NCI-H2029 treated with DMSO at 0.1 percent for 48 hours (cell line): ENCODE data around the gene COL13A1.

Experiments used
- DNase-seq: peaks from one replicate; lab custom pipeline; 2025; lab: John Stamatoyannopoulos, UW

The COL13A1 gene

DNA sequence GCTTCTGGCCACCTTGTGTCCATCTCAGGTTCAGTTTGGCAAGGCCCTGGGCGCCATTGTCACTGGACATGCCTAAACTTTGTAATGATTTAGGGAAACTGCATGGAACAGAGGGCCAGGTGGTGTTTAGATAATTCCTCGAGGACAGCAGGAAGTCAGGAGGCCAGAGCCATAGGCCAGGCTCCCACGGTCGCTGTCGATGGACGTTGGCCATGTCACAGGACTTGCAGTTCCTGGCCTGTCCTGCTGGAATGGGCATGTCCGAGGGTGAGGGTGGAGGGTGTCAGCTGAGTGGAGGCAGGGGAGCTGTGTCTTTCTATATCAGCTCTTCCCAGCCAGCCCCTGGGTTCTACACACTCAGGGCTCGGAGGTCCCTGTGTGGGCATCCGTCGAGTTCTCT lies 143.1 kb downstream of the COL13A1 start:
- DNase-seq, result no peak

DNA sequence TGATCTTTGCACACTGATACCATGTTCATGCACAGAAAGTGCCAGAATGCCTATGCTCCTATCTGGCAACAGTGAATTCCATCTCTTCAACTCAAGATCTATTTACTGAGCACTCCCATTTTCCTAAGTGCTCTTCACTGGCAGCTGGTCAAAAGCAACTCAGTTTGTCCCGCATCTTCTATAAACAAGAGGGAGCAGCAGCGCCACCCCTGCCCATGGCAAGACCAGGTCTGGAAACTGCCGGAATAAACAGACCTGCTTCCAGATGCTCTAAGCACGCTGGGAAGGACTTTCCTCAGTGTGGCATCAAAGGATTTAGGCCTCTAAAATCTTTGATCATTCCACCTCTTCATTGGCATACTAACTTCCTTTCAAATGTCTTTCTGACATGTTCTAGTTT lies 146.6 kb downstream of the COL13A1 start:
- peak; percentile 47 for DNase-seq

DNA sequence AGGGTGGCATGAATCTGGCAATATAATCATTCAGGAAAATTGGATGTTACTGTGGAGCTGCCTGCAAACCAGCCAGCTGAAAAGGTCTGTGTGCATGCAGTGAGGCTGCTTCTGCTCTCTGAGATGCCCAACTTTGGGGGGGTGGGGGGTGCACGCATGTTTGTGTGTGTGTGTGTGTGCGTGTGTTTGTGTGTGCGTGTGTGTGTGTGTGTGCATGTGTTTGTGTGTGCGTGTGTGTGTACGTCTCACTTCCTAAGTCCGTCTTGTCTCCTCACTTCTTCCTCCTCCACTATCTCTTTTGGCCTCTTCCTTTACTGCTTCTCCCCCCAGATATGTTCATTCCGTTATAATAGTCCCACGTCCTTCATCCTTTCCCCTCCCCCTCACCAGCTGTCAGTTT lies 148.1 kb downstream of the COL13A1 start:
- no peak for DNase-seq

DNA sequence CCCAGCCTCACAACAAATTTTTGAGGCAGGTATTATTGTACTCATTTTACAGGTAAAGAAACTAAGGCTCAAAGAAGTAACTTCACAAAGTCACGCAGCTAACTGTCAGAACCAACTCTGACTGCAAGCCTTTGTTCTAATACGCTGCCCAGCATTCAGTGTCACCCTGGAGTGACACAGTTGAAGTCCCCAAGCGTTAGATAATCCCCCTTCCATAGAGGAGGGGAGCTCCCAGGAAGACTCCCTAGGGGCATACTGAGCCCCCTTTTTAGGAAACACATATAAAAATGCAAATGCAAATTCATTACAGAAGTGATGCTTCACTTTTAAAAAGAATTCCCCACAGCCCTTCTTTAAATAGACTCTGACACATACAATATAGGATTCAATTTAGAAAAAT lies 150.0 kb downstream of the COL13A1 start:
- no peak for DNase-seq

DNA sequence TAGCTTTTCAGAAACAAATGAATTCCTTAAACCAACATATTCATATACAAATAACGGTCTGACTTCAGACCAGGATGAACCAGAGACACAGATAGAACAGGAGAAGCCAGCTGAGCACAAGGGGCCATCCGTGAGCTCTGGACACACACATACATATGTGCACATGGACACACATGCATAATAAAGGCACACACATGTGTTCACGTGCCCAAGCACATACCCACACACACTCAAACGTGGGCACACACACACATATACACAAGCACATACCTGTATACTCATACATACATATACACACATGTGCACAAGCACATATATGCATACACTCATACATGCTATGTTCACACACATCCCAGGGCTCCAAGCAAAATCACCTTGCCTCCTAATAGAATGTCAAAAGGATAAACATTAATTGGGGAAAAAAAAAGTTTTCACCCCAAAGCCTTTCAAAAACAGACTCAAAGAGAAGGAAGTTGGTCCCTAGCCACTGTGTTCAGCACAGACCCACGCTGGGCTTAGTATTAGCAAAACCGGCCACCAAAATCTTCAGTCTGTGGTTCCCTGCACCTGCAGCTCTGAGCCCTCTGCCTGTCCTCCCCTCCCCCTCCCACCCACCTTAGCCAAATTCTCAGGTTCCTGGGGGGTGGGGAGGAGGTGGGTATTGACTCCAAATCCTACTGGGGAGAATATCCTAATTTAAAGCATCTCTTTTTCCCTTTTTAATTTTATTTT lies 150.5 kb downstream of the COL13A1 start:
- DNase-seq, result no peak

DNA sequence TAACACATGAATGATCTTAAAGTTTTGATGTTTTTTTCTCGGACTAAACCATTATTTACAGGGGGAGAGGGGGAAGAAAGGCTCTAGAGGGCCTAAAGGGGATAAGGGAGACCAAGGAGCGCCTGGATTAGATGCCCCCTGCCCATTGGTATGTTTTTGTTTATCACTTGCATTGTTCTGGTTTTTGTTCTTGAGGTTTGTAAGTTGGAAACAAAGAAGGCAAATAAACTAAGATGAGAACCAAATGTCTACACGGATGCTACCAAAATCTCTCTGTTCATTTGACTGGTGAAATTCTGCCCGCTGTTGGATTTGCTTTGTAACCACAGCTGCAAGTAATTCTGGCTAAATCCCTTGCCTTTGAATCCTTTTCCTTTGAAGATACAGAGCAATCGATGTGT lies 151.1 kb downstream of the COL13A1 start:
- no peak for DNase-seq

DNA sequence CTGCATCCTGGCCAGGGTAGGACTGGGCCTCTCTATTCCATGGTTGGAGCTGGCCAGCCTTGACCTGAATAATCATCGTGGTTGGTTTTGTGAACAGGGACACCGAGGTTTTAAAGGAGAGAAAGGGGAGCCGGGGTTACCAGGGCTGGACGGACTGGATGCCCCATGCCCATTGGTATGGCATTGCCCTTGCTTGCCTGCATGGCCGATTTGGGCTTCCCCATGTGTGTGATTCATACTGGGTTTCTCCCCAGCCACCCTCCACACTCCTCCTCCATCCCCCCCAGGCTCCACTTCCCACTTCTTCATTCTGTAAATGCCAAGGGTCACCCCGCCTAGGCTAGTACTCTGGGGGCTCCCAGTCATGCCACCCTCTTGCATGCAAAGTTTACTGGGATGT lies 152.1 kb downstream of the COL13A1 start:
- no peak for DNase-seq

DNA sequence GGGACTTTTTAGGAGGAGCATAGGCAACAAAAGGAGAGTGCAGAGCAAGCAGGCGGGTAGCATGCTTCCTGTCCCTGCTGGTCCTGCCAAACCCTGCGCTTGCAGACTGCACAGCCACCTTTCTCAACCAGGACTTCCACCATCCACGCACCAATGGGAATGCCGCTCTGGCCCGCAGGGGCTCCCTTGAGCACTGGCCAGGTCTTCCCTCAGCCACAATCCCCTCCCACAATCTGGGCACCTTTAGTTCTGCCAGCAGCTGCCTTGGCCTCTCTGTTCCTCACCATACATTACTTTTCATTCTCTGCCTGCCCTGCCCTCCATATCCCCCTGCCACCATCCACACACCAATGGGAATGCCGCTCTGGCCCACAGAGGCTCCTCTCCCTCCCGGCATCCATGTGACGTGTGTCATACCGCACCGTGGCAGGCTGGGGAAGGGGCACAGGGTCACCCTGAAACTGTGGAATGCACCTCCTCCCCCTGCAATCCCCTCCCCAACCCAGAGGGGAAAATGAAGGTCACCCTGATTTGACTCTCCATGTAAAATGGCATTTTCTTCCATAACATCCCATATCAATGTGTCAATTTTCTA lies 153.6 kb downstream of the COL13A1 start:
- no peak for DNase-seq

DNA sequence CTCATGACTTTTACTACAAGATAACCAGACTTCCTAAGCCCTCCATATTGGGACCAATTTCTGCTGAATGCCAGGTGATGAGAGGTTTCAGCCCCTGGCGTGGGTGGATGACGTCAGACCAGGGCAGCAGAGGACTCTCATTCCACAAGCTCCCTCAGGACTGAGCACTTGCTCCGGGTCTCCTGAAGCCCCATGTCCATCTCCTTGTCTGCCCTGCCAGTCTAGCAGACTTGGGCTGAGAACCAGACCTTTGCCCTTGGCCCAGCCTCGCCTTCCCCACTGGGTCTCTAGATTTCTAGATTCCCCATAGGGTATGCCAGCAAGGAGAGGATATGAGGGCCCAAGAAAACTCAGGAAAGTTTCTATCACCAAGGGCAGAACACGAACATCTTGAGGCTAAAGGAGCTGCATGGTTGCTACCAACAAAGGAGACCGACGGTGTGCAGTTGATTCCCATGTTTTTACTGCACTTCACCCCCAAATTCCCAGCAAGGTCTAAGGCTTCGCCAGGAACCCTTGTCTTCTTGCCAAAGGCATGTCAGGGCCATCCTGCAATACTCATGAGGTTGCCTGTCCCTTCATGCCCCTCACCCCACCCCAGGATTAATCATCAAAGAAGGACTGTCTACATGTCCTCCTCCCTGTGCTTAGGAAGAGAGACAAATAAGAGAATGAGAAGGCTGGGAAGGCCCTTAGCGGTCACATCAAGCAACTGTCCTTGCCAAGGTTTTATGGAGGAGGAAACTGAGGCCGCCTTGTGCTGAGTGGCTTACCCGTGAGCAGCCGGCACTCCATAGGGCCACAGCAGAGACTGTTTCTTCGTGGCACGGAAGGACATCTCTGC lies 154.4 kb downstream of the COL13A1 start:
- DNase-seq, result no peak

DNA sequence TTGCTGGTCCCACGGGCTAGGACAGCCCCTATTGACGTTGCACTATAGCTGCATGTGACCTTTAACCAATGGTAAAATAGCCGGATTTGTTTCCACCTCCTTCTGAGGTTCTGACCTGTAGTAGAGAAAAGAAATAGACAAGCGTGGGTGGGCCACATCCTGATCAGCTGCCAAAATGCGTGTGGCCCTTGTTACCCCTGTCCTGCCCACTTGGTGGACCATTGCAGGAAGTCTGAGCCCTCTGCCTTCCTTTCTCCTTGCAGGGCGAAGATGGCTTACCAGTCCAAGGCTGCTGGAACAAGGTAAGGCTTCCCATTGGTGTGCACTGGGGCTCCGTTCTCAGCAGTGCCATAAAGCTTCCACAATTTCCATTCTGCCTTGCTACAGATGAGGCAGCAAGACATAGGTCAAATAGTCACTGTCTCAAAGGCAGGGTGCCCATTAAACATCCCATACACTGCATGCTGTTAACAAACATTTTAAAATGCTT lies 155.1 kb downstream of the COL13A1 start:
- no peak for DNase-seq

DNA sequence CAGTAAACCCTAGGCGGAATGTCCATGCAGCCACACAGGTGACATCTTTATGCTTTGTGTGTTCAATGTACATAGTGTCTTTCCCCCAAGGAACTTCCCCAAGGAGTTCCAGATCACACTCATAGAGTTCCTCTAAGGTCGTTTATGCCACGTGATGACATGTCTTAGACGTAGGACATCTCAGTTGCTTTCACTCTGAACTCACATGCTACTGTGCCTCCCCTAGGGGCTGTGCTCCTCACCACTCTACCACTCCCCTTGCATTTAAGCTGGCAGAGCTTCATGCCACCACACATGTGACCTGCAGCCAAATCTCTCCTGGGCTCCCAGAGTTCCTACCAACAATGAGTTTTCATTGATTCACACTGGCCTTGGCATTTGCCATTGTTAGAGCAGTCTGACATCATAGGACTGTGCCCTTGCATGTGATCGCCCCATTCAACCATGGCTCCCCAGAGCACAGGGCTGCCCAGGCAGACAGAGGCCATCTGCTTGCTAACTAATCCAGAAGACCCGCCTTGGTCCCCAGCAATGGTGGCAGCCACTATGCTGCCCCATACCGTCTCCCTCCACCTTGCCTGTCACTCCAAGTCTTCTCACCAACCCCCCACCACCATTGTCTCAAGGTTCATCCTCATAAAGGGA lies 155.7 kb downstream of the COL13A1 start:
- DNase-seq, result no peak

DNA sequence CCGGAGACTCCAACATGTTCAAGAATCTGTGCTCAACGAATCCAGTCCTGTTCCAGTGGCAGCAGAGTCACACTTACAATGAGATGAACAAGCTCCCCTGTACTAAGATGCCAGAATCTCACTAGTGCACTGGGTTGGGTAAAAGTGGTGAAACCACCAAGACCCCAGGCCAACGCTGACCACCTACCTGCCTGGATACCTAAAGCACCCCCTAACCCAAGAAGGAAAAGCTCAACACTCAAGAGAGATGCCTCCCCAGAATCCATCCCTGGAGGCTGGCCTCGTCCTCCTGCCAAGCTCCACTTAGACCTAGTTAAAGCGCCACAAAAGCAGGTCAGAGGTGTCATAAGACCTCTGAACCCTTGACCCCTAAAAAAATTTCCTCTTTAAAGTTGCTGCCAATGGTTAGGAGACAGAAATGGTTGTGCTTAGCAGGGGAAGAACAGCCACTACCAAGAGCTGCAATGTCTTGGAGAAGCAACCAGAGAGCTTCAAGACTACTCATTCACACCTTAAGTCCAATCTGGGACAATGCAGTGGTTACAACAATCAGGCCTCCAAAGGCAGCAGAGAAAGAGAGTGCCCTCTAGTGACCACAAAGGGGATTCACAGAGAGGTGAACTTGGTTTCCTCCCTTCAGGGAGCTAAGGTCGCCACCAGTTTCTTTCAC lies 156.3 kb downstream of the COL13A1 start:
- DNase-seq, result peak; percentile 16

DNA sequence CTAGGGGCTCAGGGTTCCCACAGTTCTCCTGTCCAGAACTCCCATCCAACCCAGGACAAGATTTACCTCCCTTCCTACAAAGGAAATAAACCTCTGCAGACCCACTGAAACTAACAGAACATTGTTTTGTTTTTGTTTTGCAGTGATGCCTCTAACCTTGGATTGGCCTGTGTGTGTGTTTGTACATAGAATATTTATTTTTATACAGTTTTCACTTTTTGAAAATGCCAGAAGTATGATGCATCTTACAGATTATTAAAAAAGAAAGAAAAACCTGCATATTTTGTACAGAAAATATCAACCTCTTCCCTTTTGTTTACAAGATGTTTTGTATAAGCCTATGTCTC lies 156.8 kb downstream of the COL13A1 start:
- DNase-seq, result no peak

DNA sequence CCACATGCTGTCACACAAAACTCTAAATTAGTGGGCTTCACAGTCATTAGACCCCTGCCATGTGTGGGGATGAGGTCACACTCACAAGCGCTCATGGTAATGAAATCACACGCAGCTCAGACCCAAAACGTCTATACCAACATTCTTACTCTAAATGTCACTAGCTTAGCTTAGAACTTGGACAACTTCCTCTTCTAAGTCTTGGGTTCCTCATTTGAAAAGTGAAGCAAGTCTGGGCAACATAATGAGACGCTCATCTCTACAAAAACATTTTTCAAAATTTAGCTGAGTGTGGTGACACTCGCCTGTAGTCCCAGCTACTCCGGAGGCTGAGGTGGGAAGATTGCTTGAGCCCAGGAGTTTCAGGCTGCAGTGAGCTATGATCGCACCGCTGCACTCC lies 158.2 kb downstream of the COL13A1 start:
- DNase-seq, result no peak

DNA sequence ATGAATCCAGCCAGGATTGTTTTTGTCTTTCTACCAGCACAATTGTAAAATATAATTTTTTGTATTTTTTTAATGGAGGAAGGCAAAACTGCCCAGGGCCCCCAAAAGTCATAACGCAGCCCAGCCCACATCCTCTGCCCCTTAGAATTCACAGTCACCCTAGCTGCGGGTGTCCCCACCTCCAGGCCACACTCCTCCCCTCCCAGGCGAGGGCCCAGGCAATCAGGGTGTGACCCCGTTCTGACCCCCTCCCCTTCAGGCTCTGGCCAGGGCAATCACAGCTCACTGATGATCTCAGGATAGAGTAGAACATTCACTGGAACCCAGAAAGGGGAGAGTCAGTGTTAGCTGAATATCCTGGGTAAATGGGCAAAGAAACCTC lies 158.9 kb downstream of the COL13A1 start:
- DNase-seq, result no peak

DNA sequence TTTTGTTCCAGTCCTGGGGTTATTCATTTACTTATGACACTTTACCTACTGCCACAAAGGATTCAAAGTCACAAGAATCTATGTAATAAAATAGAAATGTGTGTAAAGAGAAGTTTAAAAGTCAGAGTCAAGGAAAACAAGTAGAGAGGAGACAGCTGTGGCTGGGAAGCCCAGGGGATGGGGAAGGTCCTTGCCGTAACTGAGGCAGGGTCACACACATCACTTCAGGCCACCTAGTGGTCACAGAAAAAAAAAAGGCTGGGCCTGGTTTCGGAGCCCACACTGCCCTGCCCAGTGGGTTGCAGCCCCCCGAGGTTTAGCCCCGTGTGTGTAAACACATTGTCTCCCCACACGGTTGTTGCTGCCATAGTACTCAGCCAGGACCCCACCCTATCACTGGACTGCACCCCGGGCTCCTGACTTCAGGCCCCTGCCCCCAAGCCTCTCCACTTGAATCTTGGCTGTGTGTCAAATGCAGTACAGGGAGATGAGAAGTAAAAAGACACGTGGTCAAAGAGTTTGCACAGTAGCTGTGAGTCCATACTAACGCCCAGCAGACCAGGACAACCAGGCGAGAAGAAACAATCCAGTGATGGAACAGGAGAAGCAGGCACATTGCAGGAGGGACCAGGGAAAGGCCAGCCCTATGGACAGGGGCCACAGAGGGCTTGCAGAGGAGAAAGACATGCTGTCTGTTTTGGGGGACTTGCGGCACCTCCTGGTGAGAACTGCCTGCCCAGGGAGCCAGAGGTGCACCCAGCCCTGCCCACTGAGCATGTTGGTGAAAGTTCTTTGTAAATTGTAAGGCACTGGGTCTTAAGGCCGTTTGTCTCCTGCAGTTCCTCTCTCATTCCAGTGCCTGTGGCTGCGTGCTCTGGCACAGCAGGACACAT lies 159.5 kb downstream of the COL13A1 start:
- no peak for DNase-seq

DNA sequence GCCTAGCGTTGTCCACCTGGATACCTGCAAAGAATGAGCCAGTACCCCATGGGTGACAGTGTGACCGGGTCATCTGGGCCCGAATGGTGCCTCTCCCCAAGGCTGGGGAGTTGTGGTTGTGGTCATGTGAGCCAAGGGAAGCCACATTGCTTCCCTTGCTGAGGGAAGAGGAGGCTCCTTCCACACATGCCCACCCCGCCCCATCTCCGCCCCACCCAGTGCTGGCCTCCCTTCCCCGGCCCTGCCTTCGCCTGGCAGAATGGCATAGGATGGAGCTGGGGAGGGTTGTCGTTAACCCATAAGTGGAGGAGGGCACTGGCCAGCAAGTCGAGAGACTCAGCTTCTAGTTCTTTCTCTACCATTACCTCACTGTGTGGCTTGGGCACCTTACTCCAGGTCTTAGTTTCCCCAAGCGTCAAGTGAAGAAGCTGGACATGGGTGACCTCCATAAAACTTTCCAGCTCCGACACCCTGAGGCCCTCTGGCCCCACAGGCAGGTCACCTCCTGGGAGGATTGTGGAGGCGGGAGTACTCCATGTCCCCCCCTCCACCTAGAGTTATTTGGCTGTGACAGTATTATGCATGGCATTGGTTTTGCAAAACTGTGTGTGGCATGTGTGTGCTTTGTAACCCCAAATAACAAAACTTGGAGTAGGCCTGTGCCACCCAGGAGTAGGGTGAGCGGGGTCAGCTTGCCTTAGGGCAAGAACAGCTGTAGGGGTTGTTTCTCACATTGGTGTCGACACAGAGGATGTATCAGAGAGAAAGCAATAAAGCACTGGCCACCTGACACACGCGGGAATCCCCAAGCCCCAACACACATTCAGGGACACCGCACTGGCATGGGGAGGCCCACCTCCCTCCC lies 160.4 kb downstream of the COL13A1 start:
- DNase-seq, result no peak

DNA sequence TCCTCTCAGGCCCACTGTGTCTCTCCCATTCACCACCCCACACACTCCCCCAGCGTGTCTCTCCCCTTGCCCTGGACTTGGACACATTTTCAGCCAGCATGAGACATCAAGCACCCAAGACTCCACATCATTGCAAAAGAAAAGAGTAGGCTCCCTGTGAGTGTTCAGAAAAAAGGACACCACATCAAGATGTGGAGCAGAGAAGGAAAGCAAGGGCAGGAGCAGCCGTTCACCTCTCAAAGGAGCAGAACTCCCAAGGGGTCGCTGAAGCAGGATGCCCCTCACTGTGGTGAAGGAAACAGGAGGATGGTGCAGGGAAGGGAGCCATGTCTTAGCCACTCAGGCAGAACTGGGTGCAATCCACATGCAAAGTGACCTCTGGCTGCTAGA lies 161.0 kb downstream of the COL13A1 start:
- no peak for DNase-seq

DNA sequence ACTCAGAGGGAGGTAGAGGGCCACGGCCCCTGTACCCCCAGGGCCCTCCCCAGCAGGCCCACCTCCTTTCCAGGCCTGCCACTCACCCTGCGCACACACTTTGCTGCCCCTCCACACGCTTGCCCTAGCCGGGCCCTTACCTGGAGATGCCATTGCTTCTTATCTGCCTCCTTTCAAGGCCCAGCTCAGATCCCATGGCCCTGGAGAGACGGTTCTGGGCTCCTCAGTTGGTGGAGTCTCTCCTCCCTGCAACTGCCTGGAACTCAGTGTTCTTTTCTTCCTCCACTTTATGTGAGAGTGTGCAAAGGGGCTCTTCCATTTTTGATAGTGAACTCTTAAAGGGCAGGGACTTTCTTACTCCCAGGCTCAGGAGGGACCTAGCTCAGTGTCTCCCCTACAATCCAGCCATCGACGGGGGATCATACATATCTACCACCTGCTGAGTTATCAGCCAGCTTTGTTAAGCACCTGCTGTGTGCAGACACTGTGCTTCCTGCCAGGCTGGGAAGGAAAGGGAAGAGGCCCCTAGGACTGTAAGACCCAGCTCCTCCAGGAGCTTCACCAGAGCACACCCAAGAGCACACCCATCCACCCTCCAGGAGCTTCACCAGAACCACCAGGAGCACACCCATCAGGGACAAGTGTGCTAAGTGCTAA lies 161.6 kb downstream of the COL13A1 start:
- DNase-seq, result no peak
